ENCODE measurements around the gene UNCX.
"Not testable (repeated sequence)": the region's sequence is repeated elsewhere in the genome, so short reads cannot be mapped to it uniquely, and the experiment has no call there.

The UNCX gene

GRCh38 chr7:1232623-1233332 lies at the start of gene UNCX:
Gene UNCX (plus strand): TSS chr7:1232872. CDS start chr7:1233018, 146 bp downstream.
- FAIRE-seq (no peak), DNase-seq (ENCODE audit: insufficient read length, low spot score) (no peak)
- no peak for TF ChIP-seq POLR2A (IDR thresholded peaks at IDR 0.05; ENCODE audit: low read depth, low read length)

GRCh38 chr7:1187127-1187526 lies 45.5 kb upstream of the UNCX start:
- no peak for TF ChIP-seq POLR2A (IDR thresholded peaks at IDR 0.05; ENCODE audit: low read depth, low read length)
- no peak for DNase-seq (ENCODE audit: insufficient read length, low spot score)
- no peak for FAIRE-seq

DNA sequence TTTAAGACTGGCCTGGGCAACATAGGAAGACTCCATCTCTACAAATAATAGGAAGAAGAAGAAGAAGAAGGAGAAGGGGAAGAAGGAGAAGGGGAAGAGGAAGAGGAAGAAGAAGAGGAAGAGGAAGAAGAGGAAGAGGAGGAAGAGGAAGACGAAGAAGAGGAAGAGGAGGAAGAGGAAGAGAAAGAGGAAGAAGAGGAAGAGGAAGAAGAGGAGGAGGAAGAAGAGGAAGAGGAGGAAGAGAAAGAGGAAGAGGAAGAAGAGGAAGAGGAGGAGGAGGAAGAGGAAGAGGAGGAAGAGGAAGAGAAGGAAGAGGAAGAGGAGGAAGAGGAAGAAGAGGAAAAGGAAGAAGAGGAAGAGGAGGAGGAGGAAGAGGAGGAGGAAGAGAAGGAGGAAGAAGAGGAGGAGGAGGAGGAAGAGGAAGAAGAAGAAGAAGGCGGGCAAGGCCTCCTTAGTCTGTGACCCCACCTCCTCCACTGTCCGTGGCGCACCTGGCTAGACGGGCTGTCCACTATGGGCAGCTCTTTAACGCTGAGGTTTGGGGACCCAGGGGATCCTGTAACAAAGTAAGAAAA lies 43.9 kb upstream of the UNCX start:
- DNase-seq (ENCODE audit: insufficient read length, low spot score), result no peak
- TF ChIP-seq POLR2A (IDR thresholded peaks at IDR 0.05; ENCODE audit: low read depth, low read length), result no peak
- FAIRE-seq, result no peak

- FAIRE-seq (no peak), DNase-seq (ENCODE audit: insufficient read length, low spot score) (no peak)
- TF ChIP-seq POLR2A (IDR thresholded peaks at IDR 0.05; ENCODE audit: low read depth, low read length), result no peak
Observed at GRCh38 chr7:1189986-1190772, 42.5 kb upstream of the UNCX start.

DNA sequence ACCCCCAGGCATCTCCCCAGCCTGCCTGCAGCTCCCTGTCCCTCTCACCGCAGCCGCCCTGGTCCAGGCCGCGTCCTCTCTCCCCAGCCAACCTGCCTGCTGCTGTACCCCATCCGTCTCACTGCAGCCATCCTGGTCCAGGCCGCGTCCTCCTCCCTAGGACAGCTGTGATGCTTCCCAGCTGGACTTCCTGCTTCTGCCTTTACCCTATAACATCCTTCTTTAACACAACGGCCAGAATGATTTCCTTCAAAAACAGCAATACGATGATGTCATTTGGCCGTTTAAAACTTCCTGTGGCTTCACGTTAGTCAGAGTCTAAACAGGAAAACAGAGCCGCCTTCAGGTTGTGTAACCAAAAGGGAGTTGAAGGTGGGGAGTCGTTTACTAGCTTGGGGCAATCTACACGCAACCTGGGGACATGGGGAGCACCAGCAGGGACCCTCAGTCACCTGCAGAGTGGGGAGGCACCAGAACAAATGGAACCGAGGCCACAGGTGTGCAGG lies 40.4 kb upstream of the UNCX start:
- peak; percentile 73 for FAIRE-seq
- peak; percentile 91 for DNase-seq (ENCODE audit: insufficient read length, low spot score)
- TF ChIP-seq POLR2A (IDR thresholded peaks at IDR 0.05; ENCODE audit: low read depth, low read length), result peak; percentile 6; the same call in 1 of the 2 replicates

GRCh38 chr7:1193593-1194424 lies 38.9 kb upstream of the UNCX start:
- no peak for FAIRE-seq
- no peak for DNase-seq (ENCODE audit: insufficient read length, low spot score)

DNA sequence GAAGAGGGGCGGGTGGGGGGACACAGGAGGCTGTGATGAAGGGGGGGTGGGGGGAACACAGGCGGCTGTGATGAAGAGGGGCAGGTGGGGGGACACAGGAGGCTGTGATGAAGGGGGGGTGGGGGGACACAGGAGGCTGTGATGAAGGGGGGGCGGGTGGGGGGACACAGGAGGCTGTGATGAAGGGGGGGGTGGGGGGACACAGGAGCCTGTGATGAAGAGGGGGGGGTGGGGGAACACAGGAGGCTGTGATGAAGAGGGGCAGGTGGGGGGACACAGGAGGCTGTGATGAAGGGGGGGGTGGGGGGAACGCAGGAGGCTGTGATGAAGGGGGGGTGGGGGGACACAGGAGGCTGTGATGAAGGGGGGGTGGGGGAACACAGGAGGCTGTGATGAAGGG lies 36.2 kb upstream of the UNCX start:
- not testable (repeated sequence) for FAIRE-seq

More at GRCh38 chr7:1193593-1194424, 38.9 kb upstream of the UNCX start:
- TF ChIP-seq POLR2A (IDR thresholded peaks at IDR 0.05; ENCODE audit: low read depth, low read length), result no peak

GRCh38 chr7:1196950-1197349 lies 35.7 kb upstream of the UNCX start:
- no peak for TF ChIP-seq POLR2A (IDR thresholded peaks at IDR 0.05; ENCODE audit: low read depth, low read length)
- FAIRE-seq (no peak), DNase-seq (ENCODE audit: insufficient read length, low spot score) (no peak)

More for the DNA sequence above, 36.2 kb upstream of the UNCX start:
- not testable (repeated sequence) for DNase-seq (ENCODE audit: insufficient read length, low spot score)

- no peak for FAIRE-seq
- DNase-seq (ENCODE audit: insufficient read length, low spot score), result peak; percentile 63
- TF ChIP-seq POLR2A (IDR thresholded peaks at IDR 0.05; ENCODE audit: low read depth, low read length), result no peak
Observed at GRCh38 chr7:1197997-1198625, 34.6 kb upstream of the UNCX start.

GRCh38 chr7:1200045-1200444 lies 32.6 kb upstream of the UNCX start:
- FAIRE-seq (no peak), DNase-seq (ENCODE audit: insufficient read length, low spot score) (no peak)
- TF ChIP-seq POLR2A (IDR thresholded peaks at IDR 0.05; ENCODE audit: low read depth, low read length), result no peak

GRCh38 chr7:1201916-1202315 lies 30.8 kb upstream of the UNCX start:
- TF ChIP-seq POLR2A (IDR thresholded peaks at IDR 0.05; ENCODE audit: low read depth, low read length), result no peak
- DNase-seq (ENCODE audit: insufficient read length, low spot score) (no peak), FAIRE-seq (no peak)

DNA sequence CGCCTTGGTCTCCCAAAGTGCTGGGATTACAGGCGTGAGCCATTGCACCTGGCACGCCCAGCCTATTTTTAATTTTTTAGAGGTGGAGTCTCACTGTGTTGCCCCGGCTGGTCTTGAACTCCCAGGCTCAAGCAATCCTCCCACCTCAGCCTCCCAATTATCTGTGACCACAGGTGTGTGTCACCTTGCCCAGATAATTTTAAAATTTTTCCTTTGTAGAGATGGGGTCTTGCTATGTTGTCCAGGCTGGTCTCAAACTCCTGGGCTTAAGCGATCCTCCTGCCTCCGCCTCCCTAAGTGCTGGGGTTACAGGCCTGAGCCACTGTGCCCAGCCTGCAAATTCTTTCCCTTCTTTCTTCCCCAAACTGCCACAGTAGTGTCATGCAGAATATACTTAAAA lies 29.8 kb upstream of the UNCX start:
- not testable (repeated sequence) for FAIRE-seq; DNase-seq (ENCODE audit: insufficient read length, low spot score)

- DNase-seq (ENCODE audit: insufficient read length, low spot score), result no peak
- no peak for FAIRE-seq
- TF ChIP-seq POLR2A (IDR thresholded peaks at IDR 0.05; ENCODE audit: low read depth, low read length), result no peak
Observed at GRCh38 chr7:1204460-1205140, 28.1 kb upstream of the UNCX start.

GRCh38 chr7:1205742-1206141 lies 26.9 kb upstream of the UNCX start:
- FAIRE-seq; DNase-seq (ENCODE audit: insufficient read length, low spot score): not testable (repeated sequence)
